NCI-H82 (cell line): ENCODE data around the gene ATP4A.

Experiments used
- DNase-seq: peaks from one replicate; lab custom pipeline; 2025; lab: John Stamatoyannopoulos, UW

The ATP4A gene

DNA sequence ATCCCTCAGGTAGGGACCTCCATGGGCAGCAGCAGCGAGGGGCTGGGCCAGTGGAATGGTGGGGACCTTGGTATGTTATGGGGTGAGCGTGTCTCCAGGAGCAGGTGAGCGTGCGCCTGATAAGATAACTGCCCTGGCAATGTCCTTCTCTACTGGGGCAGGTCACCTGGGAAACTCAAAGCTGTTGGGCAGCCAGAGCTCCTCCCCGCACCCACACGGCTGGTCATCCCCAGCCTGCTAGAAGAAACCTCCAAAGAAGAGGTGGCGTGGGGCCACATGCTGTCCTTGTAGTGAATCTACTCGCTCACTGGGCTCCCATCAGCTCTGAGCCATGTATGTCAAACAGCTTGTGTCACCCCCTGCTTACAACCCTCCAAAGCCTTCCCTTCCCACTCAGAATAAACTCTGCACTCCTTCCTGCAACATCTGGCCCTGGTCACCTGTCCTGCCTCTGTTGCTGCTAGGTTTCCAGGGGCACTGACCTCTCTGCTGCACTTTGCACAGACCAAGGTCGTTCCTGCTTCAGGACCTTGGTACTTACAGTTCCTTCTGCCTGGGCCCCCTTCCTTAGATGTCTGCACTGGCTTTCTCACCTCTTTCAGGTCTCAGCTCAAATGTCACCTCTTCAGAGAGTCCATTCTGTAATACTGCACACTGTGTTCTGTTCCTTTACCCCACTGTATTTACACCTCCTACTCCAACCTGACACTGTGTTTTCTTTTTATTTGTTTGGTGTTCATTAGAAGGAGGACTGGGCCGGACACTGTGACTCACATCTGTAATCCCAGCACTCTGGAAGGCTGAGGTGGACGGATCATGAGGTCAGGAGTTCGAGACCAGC, 1.8 kb upstream of the ATP4A start:
- no peak for DNase-seq

GRCh38 chr19:35562776-35563175, 682 bp downstream of the ATP4A start:
- no peak for DNase-seq

DNA sequence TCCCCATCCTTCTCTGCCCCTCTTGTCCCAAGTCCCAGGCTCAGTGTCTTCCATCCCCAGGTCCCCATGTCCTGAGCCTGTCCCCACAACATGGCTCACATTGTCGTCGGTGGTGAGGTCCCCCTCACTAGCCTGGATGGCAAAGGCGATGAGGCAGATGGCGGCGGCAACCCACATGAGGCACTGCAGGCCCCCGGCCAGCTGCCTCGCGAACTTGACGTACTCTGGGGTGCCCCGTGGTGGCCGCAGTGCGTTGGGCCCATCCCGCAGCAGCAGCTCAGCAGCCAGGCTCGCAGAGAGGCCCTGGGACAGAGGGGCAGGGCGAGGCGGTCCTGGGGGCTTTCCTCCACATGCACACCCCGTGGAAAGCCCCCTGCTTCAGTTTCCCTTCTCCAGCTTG, 1.1 kb downstream of the ATP4A start:
- DNase-seq = no peak

DNA sequence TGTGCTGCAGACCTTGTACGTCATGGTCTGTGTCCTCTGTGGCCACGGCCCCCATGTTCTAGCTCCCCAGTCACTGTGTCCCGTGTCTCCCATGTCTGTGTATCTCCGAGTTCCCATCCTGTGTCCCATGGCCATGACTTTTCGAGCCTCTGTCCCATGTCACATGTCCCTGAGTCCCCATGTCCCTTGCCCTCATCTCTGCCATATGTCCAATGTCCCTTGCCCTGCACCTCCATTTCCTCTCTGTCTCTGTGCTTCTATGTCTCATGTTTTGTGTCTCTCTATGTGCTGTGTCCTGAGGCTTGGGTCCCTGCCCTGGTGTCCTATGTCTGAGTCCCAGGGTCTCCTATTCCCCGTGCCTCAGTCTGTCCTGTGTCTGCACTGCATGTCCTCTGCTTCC, 2.0 kb downstream of the ATP4A start:
- DNase-seq = no peak

- no peak for DNase-seq
Measured at GRCh38 chr19:35560677-35561076, 2.8 kb downstream of the ATP4A start.

GRCh38 chr19:35560271-35560670, 3.2 kb downstream of the ATP4A start:
- DNase-seq = no peak

DNA sequence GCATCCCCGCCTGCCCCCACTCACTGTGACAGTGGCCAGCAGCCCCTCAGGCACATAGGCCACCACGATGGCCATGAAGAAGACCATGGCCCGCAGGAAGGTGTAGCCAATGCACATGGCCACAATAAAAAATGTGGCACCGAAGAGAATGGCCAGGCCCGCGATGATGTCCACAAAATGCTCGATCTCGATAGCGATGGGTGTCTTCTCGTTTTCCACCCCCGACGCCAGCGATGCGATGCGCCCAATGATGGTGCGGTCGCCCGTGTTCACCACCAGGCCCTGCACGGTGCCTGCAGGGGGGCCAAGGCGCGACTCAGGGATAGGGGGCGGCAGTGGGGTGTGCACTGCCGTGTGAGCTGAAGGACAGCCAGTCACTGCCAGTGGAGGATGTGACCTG, 3.7 kb downstream of the ATP4A start:
- DNase-seq = no peak

DNA sequence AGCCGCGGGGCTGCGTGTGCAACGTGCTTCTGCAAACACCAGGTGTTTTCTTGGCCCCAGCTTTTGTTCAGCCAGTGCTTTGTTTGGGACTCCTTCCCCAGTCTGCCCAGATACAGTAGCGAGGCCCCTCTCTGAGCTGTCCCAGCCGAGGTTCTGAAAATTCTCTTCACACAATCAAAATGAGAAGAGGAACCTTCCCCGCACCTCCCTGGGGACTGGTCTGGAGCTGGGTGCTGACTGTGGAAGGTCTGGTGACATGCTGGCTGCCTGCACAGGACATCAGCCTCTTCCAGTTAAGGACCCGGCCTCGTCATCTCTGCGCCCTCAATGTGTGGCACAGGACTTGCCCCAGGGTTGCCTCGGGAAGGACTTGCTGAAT, 4.2 kb downstream of the ATP4A start:
- no peak for DNase-seq

DNA sequence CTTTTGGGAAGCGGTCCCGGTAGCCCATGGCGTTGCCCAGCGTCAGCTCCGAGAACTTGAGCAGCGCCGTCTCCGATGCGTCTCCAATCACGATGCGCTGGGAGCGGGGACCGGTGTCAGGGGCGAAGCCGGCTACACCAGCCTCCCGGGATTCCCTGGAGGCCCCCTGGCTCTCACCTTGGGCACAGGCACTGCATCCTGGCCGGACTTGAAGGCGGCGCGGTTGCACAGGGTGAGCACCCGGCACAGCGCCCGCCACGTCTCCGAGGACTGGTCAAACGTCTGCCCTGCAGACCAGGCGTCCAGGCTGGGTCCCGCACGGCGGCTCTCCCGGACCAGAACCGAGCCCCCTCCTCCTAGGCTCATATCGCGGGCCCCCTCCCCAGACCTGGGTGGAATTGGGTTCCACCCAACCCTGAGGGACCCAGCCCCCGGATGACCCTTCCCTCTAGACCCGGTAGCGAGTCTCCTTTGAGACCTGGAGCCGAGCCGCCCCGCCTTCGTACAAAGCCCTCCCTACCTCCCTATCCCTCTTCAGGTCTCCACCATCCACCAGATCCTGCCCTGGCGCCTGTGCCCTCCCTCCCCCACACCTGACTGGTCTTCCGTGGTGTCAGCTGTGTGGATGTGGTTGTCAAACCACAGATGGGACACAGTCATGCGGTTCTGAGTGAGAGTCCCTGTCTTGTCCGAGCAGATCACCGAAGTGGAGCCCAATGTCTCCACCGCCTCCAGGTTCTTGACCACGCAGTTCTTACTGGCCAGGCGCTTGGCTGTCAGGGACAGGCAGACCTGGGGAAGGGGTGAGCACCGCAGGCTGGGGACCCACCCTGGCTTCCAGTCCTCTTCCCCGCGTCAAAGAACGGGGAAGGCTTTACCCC, 4.8 kb downstream of the ATP4A start:
- no peak for DNase-seq

- peak; percentile 94 for DNase-seq
Measured at GRCh38 chr19:35557539-35558399, 5.7 kb downstream of the ATP4A start.

DNA sequence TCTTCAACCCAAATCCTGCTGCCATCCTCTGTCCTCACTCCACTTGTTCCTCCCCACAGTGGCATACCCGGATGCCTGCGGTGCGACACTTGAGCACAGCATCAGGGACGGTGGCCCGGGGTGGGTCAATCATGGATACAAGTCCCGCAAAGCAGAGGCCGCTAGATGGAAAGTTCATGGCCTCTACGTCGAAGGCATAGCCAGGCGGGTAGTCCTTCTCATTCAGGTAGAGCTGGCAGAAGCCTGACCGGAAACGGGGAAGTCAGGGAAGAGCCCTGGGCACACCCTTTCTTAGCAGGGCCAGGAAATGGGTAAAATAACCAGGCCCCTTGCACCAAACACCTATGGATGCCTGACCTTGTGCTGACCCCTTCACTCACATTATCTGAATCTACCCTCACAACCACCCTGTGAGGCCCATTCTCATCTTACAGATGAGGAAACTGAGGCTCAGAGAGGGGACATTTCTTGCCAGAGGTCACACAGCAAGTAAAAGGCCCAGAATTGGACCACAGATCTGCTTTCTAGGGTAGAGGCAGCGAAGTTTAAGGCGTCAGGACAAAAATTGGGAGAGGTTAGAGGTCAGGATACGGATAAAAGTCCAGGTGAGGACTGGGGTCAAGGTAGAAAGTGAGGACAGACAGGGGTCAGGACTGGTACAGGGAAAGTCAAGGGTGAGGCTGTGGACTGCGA, 6.5 kb downstream of the ATP4A start:
- DNase-seq = no peak

GRCh38 chr19:35556025-35556590, 7.3 kb downstream of the ATP4A start:
- DNase-seq = no peak

GRCh38 chr19:35555301-35556005, 8.0 kb downstream of the ATP4A start:
- DNase-seq = peak; percentile 75

DNA sequence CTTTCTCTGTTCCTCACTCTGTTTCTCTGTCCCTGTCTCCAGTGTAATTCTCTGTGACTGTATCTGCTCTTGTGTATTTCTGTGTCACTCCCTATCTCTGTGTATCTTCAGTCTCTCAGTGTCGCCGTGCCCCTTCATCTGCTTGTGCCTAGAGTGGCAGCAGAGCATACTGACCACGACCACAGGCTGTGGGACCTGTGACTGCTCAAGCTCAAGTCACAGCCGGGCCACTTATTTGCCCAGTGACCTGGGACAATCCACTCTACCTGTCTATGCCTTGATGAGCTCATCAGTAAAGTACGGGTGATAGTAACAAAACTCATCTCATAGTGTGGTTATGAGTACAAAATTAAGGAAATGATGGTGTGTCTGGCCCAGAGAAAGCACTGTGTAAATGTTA, 9.4 kb downstream of the ATP4A start:
- no peak for DNase-seq

GRCh38 chr19:35553385-35554000, 10.0 kb downstream of the ATP4A start:
- no peak for DNase-seq

GRCh38 chr19:35552534-35553384, 10.7 kb downstream of the ATP4A start:
- DNase-seq = no peak

- DNase-seq = no peak
Measured at GRCh38 chr19:35551091-35551810, 12.2 kb downstream of the ATP4A start.

DNA sequence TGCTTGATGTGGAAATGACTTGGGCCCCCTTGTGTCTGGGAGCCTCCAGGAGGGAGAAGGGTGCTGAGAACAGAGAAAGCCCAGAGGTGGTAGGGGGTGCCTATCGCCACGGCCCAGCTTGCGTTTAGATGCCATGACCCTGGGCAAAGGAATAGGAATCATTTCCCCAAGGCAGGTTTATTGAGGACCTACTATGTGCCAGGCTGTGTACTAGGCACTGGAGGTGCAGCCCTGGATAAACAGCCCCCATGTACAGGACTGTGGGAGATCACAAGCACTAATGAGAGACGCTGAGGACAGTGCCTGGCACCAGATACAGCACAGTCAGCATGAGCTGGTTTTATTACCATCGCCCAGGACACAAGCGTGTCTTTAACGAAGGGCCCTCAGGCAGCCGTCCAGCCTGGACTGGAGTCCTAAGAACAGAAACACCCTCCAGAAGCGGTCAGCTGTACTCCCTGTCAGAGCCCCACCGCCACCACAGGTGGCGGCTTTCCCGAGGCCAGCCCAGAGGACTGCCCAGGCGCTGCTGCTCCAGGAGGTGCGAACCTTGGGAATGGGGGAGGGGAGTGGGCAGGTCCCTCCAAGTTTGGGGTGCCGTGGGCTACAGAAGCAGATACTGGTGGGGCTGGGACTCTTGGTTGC, 13.5 kb downstream of the ATP4A start:
- DNase-seq = no peak
